ENCODE data around the gene TRPV2.
"Not testable (repeated sequence)": the region's sequence is repeated elsewhere in the genome, so short reads cannot be mapped to it uniquely, and the experiment has no call there.

The TRPV2 gene

GRCh38 chr17:16398270-16399267 lies 16.8 kb upstream of the TRPV2 start:
- peak overlapping the region; percentile 30 for H3K27ac ChIP-seq
- TF ChIP-seq ZFX (IDR thresholded peaks at IDR 0.05) (no peak), CTCF (conservative IDR thresholded peaks at IDR 0.05) (no peak)

- not testable (repeated sequence) for H3K27ac ChIP-seq
Observed at GRCh38 chr17:16403847-16404246, 11.5 kb upstream of the TRPV2 start.

GRCh38 chr17:16406742-16407674 lies 8.4 kb upstream of the TRPV2 start:
- TF ChIP-seq CTCF (conservative IDR thresholded peaks at IDR 0.05) (no peak), ZFX (IDR thresholded peaks at IDR 0.05) (no peak)
- H3K27ac ChIP-seq: no peak overlapping the region

- no peak overlapping the region for H3K27ac ChIP-seq
Observed at GRCh38 chr17:16407911-16408588, 7.3 kb upstream of the TRPV2 start.

GRCh38 chr17:16417399-16417798 lies 2.0 kb downstream of the TRPV2 start:
- TF ChIP-seq ZFX (IDR thresholded peaks at IDR 0.05) (no peak), CTCF (conservative IDR thresholded peaks at IDR 0.05) (no peak)
- H3K27ac ChIP-seq: no peak overlapping the region

More at GRCh38 chr17:16407911-16408588, 7.3 kb upstream of the TRPV2 start:
- TF ChIP-seq CTCF (conservative IDR thresholded peaks at IDR 0.05): no peak
- TF ChIP-seq ZFX (IDR thresholded peaks at IDR 0.05): no peak

- no peak overlapping the region for H3K27ac ChIP-seq
- TF ChIP-seq ZFX (IDR thresholded peaks at IDR 0.05): no peak
- no peak for TF ChIP-seq CTCF (conservative IDR thresholded peaks at IDR 0.05)
Observed at GRCh38 chr17:16417896-16418684, 2.7 kb downstream of the TRPV2 start.

- no peak overlapping the region for H3K27ac ChIP-seq
Observed at GRCh38 chr17:16418685-16419068, 3.3 kb downstream of the TRPV2 start.

More at GRCh38 chr17:16418685-16419068, 3.3 kb downstream of the TRPV2 start:
- TF ChIP-seq CTCF (conservative IDR thresholded peaks at IDR 0.05) (no peak), ZFX (IDR thresholded peaks at IDR 0.05) (no peak)

All from C4-2B (cell line).